ENCODE data around the gene TPH2.

The TPH2 gene

GRCh38 chr12:71999795-72000194 is 61.1 kb downstream of the TPH2 start:
- no peak for TF ChIP-seq CTCF (IDR thresholded peaks at IDR 0.05)

DNA sequence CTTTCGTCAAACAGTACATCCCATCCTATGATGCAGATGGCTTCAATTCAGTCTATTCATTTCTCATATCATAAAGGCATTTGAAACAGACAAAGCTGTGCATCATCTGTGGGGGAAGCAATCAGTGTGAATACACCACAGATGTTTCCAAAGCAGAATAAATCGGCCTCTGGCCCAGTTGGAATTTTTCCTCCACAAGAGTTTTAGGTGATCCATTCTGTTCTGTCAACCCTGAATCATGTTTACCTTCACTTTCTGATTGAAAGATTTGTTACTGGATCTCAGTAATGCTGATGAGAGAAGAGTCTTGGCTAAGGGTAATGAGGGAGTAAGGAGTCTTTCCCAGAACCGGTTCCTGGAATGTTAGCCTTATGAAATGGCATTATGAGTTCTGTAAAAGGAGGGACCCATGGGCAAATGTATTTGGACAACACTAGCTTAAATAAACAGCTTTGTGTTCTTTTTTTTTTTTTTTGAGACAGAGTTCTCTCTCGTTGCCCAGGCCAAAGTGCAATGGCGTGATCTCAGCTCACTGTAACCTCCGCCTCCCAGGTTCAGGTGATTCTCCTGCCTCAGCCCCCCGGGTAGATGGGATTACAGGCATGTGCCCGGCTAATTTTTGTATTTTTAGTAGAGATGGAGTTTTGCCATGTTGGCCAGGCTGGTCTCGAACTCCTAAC is 62.5 kb downstream of the TPH2 start:
- peaks cover 17% of the 10 kb centered on the region for H3K27me3 ChIP-seq
- no peak for TF ChIP-seq CTCF (IDR thresholded peaks at IDR 0.05)
- H3K4me1 ChIP-seq (ENCODE audit: control insufficient read depth in 1 of 2, insufficient read depth in 1 of 2, low read depth in 1 of 2, low read length in 1 of 2), result no peaks in the 10 kb centered on the region
- H3K36me3 ChIP-seq, result no peaks in the 10 kb centered on the region
- H3K9me3 ChIP-seq, result no peaks in the 10 kb centered on the region
- no peak overlapping the region for H3K27ac ChIP-seq
- no peak overlapping the region for H3K4me3 ChIP-seq (ENCODE audit: low read depth in 1 of 2, low read length in 1 of 2)

More at GRCh38 chr12:71999795-72000194, 61.1 kb downstream of the TPH2 start:
- no peaks in the 10 kb centered on the region for H3K4me1 ChIP-seq (ENCODE audit: control insufficient read depth in 1 of 2, insufficient read depth in 1 of 2, low read depth in 1 of 2, low read length in 1 of 2)
- H3K4me3 ChIP-seq (ENCODE audit: low read depth in 1 of 2, low read length in 1 of 2), result no peak overlapping the region
- no peaks in the 10 kb centered on the region for H3K9me3 ChIP-seq
- no peak overlapping the region for H3K27ac ChIP-seq
- H3K36me3 ChIP-seq, result no peaks in the 10 kb centered on the region
- peaks cover 14% of the 10 kb centered on the region for H3K27me3 ChIP-seq

- H3K36me3 ChIP-seq, result no peaks in the 10 kb centered on the region
- no peak overlapping the region for H3K4me3 ChIP-seq (ENCODE audit: low read depth in 1 of 2, low read length in 1 of 2)
- no peak overlapping the region for H3K27ac ChIP-seq
- TF ChIP-seq CTCF (IDR thresholded peaks at IDR 0.05), result no peak
- H3K27me3 ChIP-seq, result peaks cover 24% of the 10 kb centered on the region
- H3K4me1 ChIP-seq (ENCODE audit: control insufficient read depth in 1 of 2, insufficient read depth in 1 of 2, low read depth in 1 of 2, low read length in 1 of 2), result no peaks in the 10 kb centered on the region
- no peaks in the 10 kb centered on the region for H3K9me3 ChIP-seq
These were observed 68.1 kb downstream of the TPH2 start for GRCh38 chr12:72006766-72007165.

DNA sequence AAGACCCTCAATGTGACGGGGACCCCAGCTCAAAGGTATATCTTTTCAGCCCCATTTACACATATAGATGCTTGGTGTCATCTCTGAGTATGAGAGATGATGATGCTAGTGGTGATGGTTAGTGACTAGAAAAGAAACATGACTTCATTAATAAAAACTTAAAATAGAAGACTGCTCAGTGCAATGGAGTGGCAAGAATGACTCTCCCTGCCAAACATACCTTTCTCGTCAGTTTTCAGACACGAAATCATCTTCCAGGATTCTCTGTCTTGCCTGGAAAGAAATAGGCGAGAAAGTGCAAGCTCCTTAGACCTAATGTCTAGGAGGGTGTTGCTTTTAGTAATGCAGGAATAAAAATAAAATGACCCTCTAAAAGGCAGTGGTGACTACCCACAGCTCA is 71.7 kb downstream of the TPH2 start:
- Histone ChIP-seq H3K9me3 (no peaks in the 10 kb centered on the region), H3K36me3 (no peaks in the 10 kb centered on the region), H3K27me3 (peaks cover 7% of the 10 kb centered on the region), H3K27ac (no peak overlapping the region), H3K4me3 (ENCODE audit: low read depth in 1 of 2, low read length in 1 of 2) (no peak overlapping the region), H3K4me1 (ENCODE audit: control insufficient read depth in 1 of 2, insufficient read depth in 1 of 2, low read depth in 1 of 2, low read length in 1 of 2) (no peaks in the 10 kb centered on the region)
- TF ChIP-seq CTCF (IDR thresholded peaks at IDR 0.05), result no peak

GRCh38 chr12:72011374-72011773 is 72.7 kb downstream of the TPH2 start:
- no peak for TF ChIP-seq CTCF (IDR thresholded peaks at IDR 0.05)
- H3K27ac ChIP-seq, result no peak overlapping the region
- peaks cover 7% of the 10 kb centered on the region for H3K27me3 ChIP-seq
- H3K36me3 ChIP-seq, result no peaks in the 10 kb centered on the region
- no peaks in the 10 kb centered on the region for H3K9me3 ChIP-seq
- no peaks in the 10 kb centered on the region for H3K4me1 ChIP-seq (ENCODE audit: control insufficient read depth in 1 of 2, insufficient read depth in 1 of 2, low read depth in 1 of 2, low read length in 1 of 2)
- H3K4me3 ChIP-seq (ENCODE audit: low read depth in 1 of 2, low read length in 1 of 2), result no peak overlapping the region

Data from neutrophil (primary cell).